Measurements from ENCODE around the gene LPP.

- TF ChIP-seq CTCF (IDR thresholded peaks at IDR 0.05) (no peak), POLR2A (IDR thresholded peaks at IDR 0.05; ENCODE audit: low read depth) (no peak), POLR2AphosphoS5 (IDR thresholded peaks at IDR 0.05) (no peak), EP300 (IDR thresholded peaks at IDR 0.05) (no peak)
Measured at GRCh38 chr3:188684276-188684675, 530.3 kb downstream of the LPP start.
